HG03520 (cell line): ENCODE results near the gene GCN1.
A peak's percentile ranks its signal among the peaks of the same experiment; 100 is the strongest.

ENCODE experiments used
- ATAC-seq: cut with Tn5 transposase; IDR thresholded peaks from one replicate; pipeline ENCODE4 v1.9.1; 2021; ENCODE audit warnings: mild to moderate bottlenecking, moderate library complexity; ENCODE audit not compliant: unreplicated experiment

GCN1 gene

GRCh38 chr12:120095736-120096135 is 98.8 kb downstream of the GCN1 start:
- no peak for ATAC-seq

- no peak for ATAC-seq
These were observed 99.2 kb downstream of the GCN1 start for GRCh38 chr12:120095331-120095730.

DNA sequence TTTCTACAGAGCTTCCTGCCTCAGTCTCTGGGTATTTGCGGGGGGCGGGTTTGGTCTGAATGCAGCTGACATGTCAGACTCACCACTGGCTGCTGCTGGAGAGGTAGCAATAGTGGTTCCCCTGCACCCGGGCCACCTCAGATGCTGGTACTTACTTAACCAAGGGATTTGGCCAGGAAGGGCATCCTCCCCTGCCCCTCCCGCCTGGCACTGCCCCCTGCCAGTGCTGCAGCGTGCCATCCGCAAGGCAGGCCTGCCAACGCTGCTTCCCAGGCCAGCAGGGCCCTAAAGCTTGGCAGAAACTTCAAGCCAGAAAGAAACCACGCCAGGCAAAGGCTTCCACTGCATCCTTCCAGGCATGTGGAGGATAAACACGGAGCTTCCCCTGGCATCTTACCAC is 100.0 kb downstream of the GCN1 start:
- ATAC-seq = no peak

DNA sequence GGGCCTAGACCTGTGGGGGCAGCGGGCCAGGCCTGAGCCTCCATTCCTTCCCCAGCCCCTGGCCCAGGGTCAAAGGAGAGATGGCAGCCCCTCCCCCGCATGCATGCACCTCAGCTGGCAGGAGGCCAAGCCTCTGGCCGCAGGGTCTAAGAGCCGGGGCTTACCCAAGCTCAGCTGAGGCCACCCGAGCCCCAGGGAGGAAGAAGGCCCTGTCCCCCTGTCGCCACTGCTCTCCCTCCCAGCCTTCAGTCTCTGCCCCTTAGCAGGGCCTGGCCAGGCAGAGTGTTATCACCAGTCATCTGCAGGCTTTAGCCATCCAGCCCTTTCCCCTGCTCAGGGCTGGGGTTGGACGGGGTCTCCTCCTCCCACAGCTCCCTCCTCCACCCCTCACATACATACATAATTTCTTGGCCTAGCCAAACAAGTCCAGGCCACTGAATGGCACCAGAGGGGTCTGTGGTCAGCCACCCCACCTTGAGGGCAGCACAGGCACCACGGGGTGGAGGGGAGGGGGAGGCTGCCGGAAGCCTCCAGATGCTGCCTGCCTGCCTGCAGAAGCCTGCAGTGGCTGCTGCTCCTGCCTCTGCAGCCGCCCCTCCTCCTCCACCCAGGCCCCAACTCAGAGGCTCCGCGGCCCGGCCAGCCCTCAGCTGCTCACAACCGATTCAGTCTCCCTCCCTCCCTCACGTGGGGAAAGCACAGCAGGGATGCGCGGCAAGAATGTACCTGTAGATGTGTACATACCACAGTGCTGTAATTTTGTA is 100.7 kb downstream of the GCN1 start:
- no peak for ATAC-seq

GRCh38 chr12:120093336-120093591 is 101.3 kb downstream of the GCN1 start:
- no peak for ATAC-seq

GRCh38 chr12:120092551-120093335 is 101.8 kb downstream of the GCN1 start:
- no peak for ATAC-seq

DNA sequence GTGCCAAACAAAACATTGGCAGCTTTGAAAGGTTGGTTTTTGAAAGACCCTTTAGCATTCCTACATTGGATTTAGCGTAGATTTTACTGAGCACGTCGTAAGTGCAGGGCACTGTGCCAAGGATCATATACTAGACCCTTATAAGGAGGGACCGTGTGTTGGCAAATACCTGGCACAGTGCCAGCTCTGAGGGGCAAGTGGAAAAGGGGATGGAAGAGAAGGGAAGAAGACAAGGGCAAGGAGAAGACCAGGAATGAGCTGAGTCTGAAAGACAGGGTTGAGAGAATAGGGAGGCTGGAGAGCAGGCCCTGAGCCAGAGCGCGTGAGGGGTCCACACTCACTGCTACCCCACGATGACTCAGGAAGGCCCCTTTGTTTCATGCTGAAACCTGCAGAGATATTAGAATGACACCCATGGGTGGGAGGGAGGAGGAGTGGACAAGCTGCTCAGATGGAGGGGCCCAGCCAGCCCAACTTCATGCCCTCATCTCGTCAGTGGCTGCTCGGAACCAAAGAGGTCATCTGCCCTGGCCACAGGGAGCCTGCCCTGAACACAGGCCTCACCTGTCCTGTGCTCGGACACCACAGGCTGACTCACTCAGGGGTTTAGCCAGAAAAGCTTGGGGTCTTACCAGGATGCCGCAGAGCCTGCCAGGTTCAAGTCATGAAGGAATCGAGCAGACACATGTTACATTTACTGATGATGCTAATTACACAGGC is 103.0 kb downstream of the GCN1 start:
- no peak for ATAC-seq

DNA sequence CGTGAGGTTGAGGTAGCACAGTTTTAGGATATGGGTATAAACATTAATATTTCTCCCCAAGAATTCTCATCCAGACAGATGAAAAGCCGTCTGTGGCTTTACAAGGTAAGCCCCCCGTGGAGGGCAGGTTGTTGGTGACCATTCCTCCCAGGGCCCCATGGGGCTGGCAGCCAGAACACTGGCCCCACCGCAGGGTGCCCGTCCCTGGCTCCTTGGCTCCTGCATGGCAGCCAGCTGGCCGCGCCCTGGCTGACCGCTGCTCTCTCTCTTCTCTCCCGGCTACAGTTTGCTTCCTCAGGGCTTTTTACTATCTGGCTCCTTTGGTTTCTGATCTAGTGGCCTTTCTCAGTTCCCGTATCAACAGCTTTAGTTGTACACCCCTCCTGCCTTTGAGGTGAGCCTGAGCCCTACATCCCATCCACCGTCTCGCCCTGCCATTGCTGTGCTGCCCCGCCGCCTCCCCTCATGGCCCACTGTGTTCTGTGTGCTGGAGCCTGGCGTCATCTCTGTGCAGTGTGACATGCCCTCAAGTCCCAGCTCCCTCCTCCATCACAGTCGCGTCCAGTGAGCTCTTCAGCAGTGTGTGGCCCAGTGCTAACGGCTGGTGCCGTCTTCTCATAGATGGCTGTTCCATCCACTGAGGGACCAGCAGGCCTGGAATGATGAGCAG is 103.8 kb downstream of the GCN1 start:
- no peak for ATAC-seq

DNA sequence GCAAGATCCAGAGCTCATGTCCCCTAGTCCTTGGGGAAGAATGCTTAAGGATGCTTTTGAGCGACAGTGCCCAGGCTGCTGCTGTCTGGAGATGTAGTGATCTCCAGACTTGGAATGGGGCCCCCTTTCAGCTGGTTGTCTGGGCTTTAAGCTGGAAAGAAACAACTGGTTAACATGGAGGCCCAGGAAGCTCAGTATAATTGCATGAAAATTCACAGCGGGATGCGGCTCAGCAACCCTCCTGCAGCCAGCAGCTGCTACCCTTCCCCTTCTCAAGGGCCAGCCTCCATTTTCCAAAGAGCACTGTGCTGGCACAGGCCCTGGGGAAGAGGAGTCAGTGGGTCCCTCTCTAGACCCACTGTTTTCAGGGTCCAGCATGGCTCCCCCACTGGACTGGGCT is 104.3 kb downstream of the GCN1 start:
- no peak for ATAC-seq

GRCh38 chr12:120089796-120090195 is 104.7 kb downstream of the GCN1 start:
- ATAC-seq = no peak

DNA sequence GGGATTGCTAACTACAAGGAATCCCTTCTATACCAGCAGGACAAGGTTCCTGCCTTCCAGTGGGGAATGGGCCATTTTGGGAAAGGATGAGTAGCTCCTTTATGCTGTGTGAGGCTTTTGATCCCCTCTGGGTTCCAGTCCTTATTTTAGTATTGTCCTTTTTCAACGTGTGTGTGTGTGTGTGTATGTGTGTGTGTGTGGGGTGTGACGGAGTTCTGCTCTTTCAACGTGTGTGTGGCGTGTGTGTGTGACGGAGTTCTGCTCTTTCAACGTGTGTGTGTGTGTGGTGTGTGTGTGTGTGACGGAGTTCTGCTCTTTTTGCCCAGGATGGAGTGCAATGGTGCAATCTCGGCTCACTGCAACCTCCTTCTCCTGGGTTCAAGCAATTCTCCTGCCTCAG is 105.4 kb downstream of the GCN1 start:
- ATAC-seq = no peak

DNA sequence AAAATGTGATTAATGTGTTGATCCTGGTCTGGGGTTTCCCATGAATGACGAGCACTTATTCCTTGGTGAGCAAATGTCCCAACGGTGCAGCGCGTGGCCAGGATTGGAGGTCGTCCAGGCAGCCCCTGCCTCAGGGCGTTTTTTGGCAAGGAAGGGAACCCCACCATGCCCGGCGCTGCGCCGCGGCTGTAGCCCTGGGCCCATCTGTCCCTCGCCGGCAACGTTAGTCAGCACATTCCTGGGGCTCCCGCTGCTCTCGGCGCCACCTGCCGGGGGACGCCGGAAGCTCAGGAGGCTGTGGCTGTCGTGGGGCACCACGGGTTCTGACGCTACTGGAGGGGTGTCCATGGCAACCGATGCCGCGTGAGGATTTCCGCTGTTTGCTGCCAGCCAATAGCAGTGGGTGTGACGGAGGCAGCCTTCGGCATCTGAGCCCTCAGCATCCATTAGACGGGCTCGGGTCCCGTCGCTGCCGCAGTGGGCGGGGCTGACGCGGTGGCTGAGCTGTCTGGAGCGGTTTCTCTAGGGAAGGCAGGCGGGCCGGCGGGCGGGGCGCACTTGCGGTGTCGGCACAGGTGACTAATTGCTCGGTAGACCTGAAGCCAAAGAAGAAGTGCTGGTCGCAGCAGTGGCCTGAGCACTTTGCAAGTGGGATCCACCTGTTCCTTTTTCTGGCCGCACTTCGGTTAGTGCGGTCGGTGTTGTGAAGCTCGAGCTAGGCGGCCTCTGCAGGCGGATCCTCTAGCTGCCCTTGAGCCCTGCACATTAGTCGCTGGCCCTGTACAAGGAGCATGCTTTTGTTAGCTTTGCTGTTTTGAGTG is 107.5 kb downstream of the GCN1 start:
- peak; percentile 97 for ATAC-seq

GRCh38 chr12:120085920-120086645 is 108.4 kb downstream of the GCN1 start:
- no peak for ATAC-seq

- ATAC-seq = no peak
These were observed 112.9 kb downstream of the GCN1 start for GRCh38 chr12:120081641-120082040.

GRCh38 chr12:120079411-120080400 is 114.8 kb downstream of the GCN1 start:
- no peak for ATAC-seq

DNA sequence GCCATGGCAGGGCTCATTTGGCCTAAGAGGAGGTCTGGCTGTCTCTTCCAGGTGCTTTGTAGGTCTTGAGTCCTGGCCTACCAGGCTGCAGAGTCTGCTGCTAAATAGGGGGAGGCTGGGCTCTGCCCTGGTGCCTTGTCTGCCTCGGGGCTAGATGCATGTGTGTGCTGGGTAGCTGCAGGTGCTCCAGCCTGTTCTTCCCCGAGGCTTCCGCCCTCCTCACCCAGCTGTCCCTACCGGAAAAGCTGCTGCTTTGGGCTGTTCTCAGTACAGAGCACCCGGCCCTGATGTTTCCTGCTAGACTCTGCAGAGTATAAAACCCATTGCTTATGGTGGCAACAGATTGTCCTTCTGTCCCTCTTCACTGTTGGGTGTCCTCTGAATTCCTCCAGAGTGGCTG is 115.6 kb downstream of the GCN1 start:
- ATAC-seq = no peak

GRCh38 chr12:120077260-120077659 is 117.3 kb downstream of the GCN1 start:
- ATAC-seq = no peak
